Measurements from ENCODE around the gene RHBDF1.

Gene RHBDF1

GRCh38 chr16:72561-73548 is at the start of gene RHBDF1:
Gene RHBDF1, minus strand, starts transcription at chr16:72631. Its CDS starts 7,616 bp downstream, at chr16:65015.
- DNase-seq = no peak

DNA sequence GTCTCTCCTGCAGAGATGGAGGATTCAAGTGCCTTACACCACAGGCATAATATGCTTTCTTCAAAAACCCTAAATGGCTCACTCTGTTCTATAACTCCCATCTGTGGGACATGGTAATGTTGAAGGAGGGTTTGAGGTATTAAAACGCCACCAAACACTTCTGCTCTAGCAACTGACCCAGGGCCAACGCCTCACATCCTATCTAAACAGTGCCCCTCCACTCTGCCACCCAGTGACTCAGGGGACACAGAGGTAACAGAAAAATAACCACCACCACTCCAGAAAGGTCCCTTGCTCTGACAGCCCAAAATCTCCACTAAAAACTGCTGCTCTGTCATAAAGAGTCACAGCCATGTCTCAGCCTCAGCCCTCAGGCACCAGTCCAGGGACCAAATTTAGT is 48.3 kb upstream of the RHBDF1 start:
- DNase-seq = no peak

- no peak for DNase-seq
Measured at GRCh38 chr16:119835-120491, 47.5 kb upstream of the RHBDF1 start.

- no peak for DNase-seq
Measured at GRCh38 chr16:119295-119694, 46.9 kb upstream of the RHBDF1 start.

- DNase-seq = no peak
Measured at GRCh38 chr16:118857-119256, 46.4 kb upstream of the RHBDF1 start.

DNA sequence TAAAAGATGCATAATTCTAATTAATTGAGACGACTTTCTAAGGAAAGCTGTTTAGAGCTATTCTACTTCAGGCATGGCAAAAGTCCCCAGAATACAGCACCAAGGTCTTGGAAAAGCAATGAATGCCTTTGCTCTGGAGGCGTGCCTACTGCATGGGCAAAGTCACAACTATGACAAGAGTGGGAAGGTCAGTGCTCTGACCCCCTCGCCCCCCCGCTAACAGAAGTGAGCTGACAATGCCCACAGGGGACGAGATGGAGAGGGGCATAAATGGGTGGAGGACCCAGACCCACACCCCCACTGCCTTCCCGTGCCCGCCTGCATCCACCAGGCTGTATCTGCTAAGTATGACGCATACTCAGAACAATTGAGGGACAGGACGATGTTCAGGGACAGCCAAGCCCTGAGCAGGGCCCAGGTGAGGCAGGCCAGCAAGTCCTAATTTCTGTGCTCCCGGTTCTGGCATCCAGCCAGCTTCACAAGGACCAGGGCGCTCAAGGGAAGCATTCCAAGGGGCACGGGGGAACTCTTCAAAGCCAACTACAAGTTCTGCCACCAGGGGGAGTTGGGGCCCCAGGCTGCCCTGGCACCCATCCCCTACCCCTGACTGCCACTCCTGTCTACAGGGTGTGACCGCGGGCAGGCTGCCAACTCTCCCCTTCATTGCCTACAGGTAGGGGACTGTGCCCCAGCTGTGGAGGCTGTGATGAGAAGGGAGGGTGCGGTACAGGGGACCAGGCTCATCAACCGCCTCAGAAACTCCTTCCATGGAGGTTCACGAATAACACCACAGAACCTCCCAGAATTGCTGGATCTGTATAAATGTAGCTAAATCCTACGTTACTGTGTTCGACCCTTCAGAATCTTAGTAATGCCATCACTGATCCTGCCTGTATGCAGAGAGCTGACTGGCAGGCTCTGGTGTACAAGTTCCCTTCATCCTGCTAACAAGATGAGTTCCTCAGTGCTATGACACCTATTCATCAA is 45.2 kb upstream of the RHBDF1 start:
- peak; percentile 80 for DNase-seq

DNA sequence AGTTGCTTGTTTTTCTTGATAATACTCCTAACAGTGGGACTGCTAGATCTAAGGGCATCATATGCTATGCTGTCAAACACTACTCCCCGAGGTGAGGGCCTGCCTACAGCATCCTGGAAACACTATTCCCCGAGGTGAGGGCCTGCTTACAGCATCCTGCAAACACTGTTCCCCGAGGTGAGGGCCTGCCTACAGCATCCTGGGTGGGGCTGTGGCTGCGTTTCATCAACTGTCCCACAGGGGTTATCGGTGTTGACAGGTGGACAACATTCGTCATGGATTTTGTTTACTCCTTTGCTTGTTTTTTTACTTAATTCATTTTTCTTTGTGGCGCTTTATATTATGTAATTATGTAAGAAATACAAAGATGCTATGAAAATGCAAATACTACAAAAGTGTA is 43.6 kb upstream of the RHBDF1 start:
- DNase-seq = no peak

DNA sequence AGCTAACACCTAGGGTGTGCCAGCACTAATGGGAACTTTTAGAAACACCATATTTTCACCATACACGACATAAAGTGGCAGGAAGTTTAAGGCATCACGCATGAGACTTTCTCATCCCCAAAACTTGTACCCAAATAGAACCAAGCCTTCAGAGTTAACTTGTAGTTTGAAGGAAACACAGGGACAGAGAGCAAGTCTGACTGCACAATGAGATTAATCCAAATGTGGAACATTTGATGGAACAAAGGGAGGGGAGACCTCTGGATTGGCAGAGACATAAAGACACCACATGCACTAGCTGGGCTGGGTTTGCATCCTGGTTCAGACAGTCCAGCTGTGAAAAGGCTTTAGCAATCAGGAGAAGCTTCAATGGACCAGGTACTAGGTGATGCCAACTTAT is 41.9 kb upstream of the RHBDF1 start:
- no peak for DNase-seq

- DNase-seq = no peak
Measured at GRCh38 chr16:112153-112840, 39.9 kb upstream of the RHBDF1 start.

DNA sequence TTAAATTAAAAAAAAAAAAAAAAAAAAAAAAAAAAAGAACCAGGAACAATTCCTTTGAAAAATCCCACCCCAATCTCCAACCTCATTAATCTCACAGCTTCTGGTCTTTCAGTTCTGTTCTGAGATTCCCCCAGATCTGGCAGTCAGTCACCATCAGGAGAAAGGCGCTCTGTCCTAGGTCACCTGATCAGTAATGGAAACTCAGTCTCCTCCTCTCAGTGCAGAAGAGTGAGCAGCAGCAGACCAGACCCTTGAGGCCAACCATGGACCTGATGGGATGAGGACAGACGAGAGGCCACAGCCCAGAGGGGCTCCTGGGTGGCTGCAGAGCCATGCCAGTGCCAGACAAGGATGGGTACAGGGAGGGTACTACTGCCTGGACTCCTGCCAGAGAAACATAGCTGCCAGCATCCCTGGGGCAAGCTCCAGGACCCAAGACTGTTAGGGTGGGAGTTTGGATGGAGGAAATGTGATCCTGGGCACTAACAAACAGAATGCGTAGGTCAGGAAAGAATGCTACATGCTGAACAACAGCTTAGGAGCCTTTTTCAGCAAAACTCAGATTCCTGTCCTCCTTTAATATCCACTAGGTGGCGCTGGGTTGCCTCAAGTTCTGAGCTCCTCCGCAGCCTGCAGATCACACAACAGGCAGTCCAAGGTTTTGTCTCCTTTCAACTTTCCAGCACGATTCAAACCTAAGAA is 34.3 kb upstream of the RHBDF1 start:
- peak; percentile 65 for DNase-seq

DNA sequence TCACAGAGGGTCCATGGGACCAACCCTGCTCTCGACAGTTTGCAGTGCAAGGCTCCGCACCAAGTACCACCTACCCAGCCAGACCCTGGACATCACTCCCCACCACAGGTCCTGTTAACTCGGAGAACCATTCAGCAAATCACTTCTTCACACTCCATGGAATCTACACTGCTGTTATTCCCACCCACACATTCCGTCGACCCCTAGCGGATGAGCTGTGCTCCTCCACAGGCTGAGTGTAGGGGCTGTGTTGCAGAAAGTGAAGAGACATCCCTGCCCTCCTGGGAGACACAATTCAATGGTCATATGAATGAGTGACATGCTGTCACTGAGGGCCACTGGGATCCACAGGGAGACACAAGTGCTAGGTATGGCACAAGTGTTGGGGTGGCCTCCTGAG is 33.1 kb upstream of the RHBDF1 start:
- DNase-seq = no peak

DNA sequence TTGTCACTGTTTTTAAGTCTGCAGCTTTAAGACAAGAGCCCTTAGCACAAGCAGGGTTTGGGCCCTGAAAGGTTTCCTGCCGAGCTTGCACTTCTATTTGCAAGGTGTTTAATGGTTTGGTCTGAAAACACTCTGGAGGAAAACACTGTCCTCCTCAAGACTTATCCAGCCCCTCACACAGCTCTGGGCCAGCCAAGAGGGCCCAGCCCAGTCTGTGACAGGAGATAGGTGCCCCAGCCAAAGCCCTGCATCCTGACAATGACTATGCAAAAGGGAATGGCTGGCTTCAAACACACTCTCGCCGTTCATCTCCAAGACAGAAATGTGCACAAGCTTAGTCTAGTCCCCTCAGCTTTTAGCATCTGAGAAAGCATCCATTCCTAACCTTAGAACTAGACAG is 32.5 kb upstream of the RHBDF1 start:
- DNase-seq = no peak

DNA sequence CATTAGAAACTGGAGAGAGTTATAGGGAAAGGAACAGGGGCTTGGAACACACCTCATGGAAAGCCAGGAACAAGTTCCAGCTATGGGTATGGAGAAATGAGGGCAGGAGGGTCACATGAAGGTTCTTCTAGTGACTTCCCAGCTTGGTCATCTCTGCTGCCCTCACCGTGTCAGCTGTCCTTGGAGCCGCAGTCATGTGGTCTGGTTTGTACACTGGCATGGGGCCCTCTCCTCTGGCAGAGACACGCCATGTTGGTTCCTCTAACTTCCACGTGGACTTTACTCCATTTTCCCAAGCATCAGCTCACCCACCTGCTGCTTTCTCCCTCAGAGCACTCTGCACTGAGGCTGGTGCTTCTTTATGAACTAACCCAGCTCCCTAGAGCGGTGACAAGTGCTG is 31.9 kb upstream of the RHBDF1 start:
- DNase-seq = no peak

- no peak for DNase-seq
Measured at GRCh38 chr16:102060-102855, 29.8 kb upstream of the RHBDF1 start.

DNA sequence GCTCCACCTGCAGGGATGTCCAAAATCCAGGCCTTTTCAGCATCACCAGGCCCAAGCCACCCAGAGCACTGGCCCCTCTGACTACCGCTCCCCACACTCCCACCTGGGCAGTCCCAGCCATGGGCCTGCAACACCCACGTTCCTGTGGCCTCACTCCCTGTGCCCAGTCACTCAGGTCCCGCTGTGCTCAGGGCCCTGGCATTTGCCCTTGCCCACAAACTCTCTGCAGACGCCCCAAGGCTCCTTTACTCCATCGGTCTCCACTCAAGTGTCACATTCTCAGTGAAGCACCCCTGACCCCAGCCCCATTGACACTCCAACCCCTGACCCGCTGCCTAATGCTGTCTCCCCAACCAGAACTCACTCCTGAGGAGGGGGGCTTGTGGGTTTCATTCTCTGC is 29.2 kb upstream of the RHBDF1 start:
- DNase-seq = no peak

DNA sequence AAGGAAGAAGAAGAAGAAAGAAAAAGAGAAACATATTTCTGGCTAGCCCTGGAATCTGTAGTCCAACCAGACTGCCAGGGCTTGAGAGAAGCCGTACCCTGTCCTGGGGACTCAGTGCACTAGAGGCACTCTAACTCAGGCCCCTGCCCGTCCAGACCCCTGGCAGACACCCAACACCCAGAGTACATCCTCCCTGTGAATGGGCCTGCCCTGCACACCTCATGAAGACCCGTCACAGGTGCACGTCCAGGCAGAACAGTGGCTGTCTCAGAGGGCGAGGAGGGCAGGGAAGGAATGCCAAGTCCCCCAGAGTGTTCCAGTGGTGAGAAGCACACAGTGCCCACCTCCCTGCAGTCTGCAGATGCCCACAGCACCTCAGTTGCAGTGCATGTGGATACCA is 28.6 kb upstream of the RHBDF1 start:
- no peak for DNase-seq

DNA sequence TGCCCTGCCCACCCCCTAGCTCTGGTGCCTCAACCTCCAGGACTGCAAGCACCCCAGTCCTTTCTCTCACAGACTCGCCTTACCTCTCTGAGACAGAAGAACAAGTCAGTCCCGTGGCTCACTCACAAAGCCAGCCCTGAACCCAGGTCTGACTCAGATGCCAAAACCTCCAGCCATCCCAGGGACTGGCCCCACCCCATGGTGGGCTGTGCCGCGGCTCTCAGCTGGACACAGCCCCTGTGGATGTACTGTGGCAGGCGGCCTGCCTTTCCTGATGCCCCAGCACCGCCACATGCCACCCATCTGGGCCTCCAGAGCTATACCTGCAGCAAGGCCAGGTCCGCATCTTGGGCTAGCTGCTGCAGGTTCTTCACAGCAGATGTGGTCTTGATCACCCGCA is 25.4 kb upstream of the RHBDF1 start:
- no peak for DNase-seq

DNA sequence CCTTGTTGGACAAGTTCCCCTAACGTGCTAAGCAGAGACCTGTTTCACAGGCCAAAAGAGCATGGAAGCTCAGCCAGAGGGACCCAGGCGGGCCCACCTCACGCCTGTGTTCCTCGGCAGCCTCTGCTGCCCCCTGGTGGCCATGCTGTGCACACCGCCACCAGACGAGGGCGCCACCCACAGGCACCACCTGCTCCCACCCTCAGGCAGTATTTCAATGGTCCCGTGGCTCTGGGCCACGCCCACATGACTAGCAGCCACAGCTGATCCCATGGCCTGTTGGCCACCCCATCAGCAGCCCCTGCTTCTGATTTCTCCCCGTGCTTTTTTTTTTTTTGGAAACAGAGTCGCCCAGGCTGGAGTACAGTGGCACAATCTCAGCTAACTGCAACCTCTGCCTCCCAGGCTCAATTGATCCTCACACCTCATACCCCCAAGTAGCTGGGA is 24.5 kb upstream of the RHBDF1 start:
- DNase-seq = peak; percentile 92

DNA sequence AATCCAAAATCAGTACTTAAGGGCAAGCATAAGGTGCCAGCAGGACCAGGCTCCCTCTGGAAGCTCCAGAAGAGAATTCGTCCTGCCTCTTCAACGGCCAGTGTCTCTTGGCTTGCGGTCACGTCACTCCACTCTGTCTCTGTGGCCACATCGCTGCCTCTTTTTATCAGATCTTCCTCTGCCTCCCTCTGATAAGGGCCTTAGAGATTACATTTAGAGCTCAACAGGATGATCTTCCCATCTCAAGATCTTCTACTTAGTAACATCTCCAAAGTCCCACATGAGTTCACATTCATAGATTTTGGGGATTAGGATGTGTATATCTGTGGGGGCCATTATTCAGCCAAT is 22.5 kb upstream of the RHBDF1 start:
- DNase-seq = no peak

DNA sequence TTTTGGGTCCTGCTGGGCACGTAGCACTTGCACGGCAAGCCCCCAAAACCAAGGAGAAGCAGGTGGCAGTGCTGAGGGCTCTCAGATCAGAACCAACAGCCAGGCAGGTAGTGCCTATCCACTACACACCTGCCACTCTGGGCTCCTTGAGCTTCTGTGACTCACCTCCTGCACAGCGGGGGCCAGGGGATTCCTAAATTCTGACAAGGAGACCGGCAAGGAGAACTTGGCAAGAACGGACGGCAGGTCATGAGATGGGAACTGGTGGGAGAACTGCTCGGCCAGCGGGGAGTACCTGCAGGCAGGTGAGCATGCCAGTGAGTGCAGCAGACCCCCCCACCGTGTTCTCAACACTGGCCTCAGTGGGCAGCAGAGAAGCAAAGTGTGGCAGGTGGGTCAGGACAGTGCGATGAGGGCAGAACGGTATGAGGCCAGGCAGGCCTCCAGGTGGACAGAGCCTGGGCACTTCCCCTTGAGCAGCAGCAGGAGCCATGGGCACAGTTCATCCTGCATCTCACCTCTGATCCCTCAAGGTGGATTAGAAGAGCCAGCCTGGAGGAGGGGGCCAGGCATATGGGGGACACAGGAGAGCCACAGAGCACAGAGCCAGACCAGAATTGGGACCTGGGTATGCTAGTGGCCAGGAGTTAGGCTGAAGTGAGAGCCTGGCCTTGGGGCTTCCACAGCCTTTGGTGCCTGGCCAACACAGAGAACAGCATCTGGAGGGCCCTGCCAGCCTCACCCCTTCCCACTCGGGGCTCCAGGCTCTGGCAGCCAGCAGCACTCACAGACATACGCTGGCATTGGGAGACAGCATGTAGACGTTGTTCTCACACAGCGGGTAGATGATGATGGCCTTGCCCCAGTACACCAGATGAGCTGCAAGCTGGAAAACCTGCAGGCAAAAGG is 20.3 kb upstream of the RHBDF1 start:
- no peak for DNase-seq

Data from CD4-positive, alpha-beta T cell treated with Interleukin-17A for 4 hours (primary cell).